ENCODE data around the gene DLGAP1.

The DLGAP1 gene

DNA sequence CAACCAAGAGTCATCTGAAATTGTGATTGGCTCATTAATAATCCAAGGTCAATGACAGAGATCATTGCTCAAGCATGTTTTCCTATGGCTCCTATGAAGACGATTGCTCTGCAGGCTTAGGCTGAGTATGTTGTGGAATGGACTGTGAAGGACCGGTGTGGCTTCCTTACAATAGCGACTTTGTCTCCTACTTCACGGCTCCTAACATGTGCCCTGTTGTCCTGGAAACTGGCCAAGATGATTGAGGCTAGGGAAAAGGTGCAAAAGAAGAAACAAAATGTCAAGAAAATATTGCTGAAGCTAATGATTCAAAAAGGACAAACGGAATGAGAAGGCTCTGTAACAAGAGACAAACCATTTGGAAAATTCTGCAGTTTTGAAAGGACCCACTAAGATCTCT, 24.3 kb downstream of the DLGAP1 start:
- ChIA-PET CTCF (no interaction called here), POLR2A (no interaction called here)
- DNase-seq (ENCODE audit: extremely low spot score) = no peak
- TF ChIP-seq FOXA1 (IDR thresholded peaks at IDR 0.05) (no peak), L3MBTL2 (conservative IDR thresholded peaks at IDR 0.05) (no peak), CTBP1 (IDR thresholded peaks at IDR 0.05; ENCODE audit: borderline replicate concordance) (no peak), SP1 (IDR thresholded peaks at IDR 0.05) (no peak), LEF1 (IDR thresholded peaks at IDR 0.05; ENCODE audit: borderline replicate concordance) (no peak), ZNF384 (IDR thresholded peaks at IDR 0.05) (no peak), HDGF (IDR thresholded peaks at IDR 0.05; ENCODE audit: borderline replicate concordance) (no peak), ARNT (IDR thresholded peaks at IDR 0.05) (no peak), FOXK2 (IDR thresholded peaks at IDR 0.05) (no peak), TARDBP (IDR thresholded peaks at IDR 0.05) (no peak), BHLHE40 (IDR thresholded peaks at IDR 0.05; ENCODE audit: borderline replicate concordance) (no peak), PKNOX1 (IDR thresholded peaks at IDR 0.05) (no peak), FOXM1 (IDR thresholded peaks at IDR 0.05; ENCODE audit: borderline replicate concordance) (no peak), NFRKB (IDR thresholded peaks at IDR 0.05) (no peak), SUZ12 (IDR thresholded peaks at IDR 0.05) (no peak), ELF4 (IDR thresholded peaks at IDR 0.05) (no peak)

DNA sequence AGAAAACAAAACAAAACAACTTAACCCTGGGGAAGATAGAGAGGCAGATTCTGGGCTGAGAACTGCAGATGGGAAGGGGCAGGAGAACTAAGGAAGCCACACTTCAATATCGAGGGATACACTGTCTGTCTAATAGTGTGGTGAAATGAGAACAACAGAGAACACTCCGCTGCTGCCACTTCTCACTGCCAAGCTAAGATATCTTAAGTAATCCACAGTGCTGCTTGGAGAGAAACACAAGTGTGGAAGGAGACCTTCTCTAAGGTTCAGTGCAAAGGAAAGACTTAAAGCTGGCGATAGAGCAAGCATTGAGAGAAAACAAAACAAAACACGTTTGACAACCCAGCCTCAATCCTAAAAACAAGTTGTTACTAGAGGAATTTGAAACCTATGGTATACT, 37.4 kb downstream of the DLGAP1 start:
- TF ChIP-seq SP1 (IDR thresholded peaks at IDR 0.05) (no peak), BHLHE40 (IDR thresholded peaks at IDR 0.05; ENCODE audit: borderline replicate concordance) (no peak), ARNT (IDR thresholded peaks at IDR 0.05) (no peak), TARDBP (IDR thresholded peaks at IDR 0.05) (no peak), LEF1 (IDR thresholded peaks at IDR 0.05; ENCODE audit: borderline replicate concordance) (no peak), ZNF384 (IDR thresholded peaks at IDR 0.05) (no peak), NFRKB (IDR thresholded peaks at IDR 0.05) (no peak), FOXM1 (IDR thresholded peaks at IDR 0.05; ENCODE audit: borderline replicate concordance) (no peak), L3MBTL2 (conservative IDR thresholded peaks at IDR 0.05) (no peak)
- no peak for DNase-seq (ENCODE audit: extremely low spot score)
- CTCF ChIA-PET = no interaction called here
- POLR2A ChIA-PET = no interaction called here

DNA sequence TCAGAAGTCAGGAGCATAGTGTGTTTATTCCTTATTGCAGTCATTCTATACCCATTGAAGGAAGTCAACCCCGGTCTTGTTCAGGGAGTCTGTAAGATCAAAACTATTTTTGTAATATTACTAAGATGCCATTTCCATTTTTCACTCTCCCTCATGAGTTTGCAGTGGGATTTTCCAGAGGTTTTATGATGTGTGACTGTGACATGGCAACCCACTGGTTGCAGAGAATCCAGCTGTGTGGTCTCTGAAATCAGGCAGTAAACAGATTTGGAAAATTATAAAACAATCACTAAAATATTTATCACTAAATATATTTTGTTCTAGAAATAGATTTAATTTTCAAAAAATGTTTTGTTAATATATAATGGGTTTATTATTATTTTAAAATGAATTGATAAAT, 38.1 kb downstream of the DLGAP1 start:
- TF ChIP-seq LEF1 (IDR thresholded peaks at IDR 0.05; ENCODE audit: borderline replicate concordance) (no peak), CTBP1 (IDR thresholded peaks at IDR 0.05; ENCODE audit: borderline replicate concordance) (no peak), FOXA1 (IDR thresholded peaks at IDR 0.05) (no peak), SP1 (IDR thresholded peaks at IDR 0.05) (no peak), FOXM1 (IDR thresholded peaks at IDR 0.05; ENCODE audit: borderline replicate concordance) (no peak), SUZ12 (IDR thresholded peaks at IDR 0.05) (no peak), ELF4 (IDR thresholded peaks at IDR 0.05) (no peak), HDGF (IDR thresholded peaks at IDR 0.05; ENCODE audit: borderline replicate concordance) (no peak), PKNOX1 (IDR thresholded peaks at IDR 0.05) (no peak), TARDBP (IDR thresholded peaks at IDR 0.05) (no peak), ARNT (IDR thresholded peaks at IDR 0.05) (no peak), FOXK2 (IDR thresholded peaks at IDR 0.05) (no peak), NFRKB (IDR thresholded peaks at IDR 0.05) (no peak), ZNF384 (IDR thresholded peaks at IDR 0.05) (no peak), L3MBTL2 (conservative IDR thresholded peaks at IDR 0.05) (no peak), BHLHE40 (IDR thresholded peaks at IDR 0.05; ENCODE audit: borderline replicate concordance) (no peak)
- DNase-seq (ENCODE audit: extremely low spot score) = no peak
- ChIA-PET CTCF (no interaction called here), POLR2A (no interaction called here)

DNA sequence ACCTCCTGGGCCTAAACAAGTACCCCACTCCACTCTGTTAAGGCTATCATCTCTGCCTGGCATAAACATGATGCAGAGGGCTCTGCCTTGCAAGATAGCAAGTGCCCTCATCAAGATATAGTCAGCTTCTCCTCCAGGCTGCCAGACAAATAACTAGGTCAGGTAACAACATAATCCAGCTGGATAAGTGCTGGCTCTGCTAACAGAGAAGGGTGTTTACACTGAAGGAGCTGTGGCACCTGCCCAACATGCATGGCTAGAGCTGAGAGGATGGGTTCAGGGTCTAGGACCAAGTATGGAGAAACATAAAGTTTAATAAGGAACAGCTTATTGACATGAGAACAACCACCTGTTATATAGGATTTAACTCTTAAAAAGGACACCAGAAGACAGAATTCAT, 42.8 kb downstream of the DLGAP1 start:
- TF ChIP-seq L3MBTL2 (conservative IDR thresholded peaks at IDR 0.05) (no peak), HDGF (IDR thresholded peaks at IDR 0.05; ENCODE audit: borderline replicate concordance) (no peak), FOXA1 (IDR thresholded peaks at IDR 0.05) (no peak), CTBP1 (IDR thresholded peaks at IDR 0.05; ENCODE audit: borderline replicate concordance) (no peak), TARDBP (IDR thresholded peaks at IDR 0.05) (no peak), NFRKB (IDR thresholded peaks at IDR 0.05) (no peak), ARNT (IDR thresholded peaks at IDR 0.05) (no peak), SUZ12 (IDR thresholded peaks at IDR 0.05) (no peak)
- no peak for DNase-seq (ENCODE audit: extremely low spot score)
- CTCF ChIA-PET = no interaction called here
- POLR2A ChIA-PET = no interaction called here

GRCh38 chr18:4406856-4407255, 48.3 kb downstream of the DLGAP1 start:
- no peak for DNase-seq (ENCODE audit: extremely low spot score)
- CTCF ChIA-PET = no interaction called here
- POLR2A ChIA-PET = no interaction called here
- TF ChIP-seq L3MBTL2 (conservative IDR thresholded peaks at IDR 0.05) (no peak), ELF4 (IDR thresholded peaks at IDR 0.05) (no peak), FOXM1 (IDR thresholded peaks at IDR 0.05; ENCODE audit: borderline replicate concordance) (no peak), ARNT (IDR thresholded peaks at IDR 0.05) (no peak), FOXK2 (IDR thresholded peaks at IDR 0.05) (no peak), PKNOX1 (IDR thresholded peaks at IDR 0.05) (no peak), BHLHE40 (IDR thresholded peaks at IDR 0.05; ENCODE audit: borderline replicate concordance) (no peak), HDGF (IDR thresholded peaks at IDR 0.05; ENCODE audit: borderline replicate concordance) (no peak), ZNF384 (IDR thresholded peaks at IDR 0.05) (no peak), NFRKB (IDR thresholded peaks at IDR 0.05) (no peak), CTBP1 (IDR thresholded peaks at IDR 0.05; ENCODE audit: borderline replicate concordance) (no peak), SUZ12 (IDR thresholded peaks at IDR 0.05) (no peak), LEF1 (IDR thresholded peaks at IDR 0.05; ENCODE audit: borderline replicate concordance) (no peak), SP1 (IDR thresholded peaks at IDR 0.05) (no peak)

- no peak for DNase-seq (ENCODE audit: extremely low spot score)
- ChIA-PET POLR2A (no interaction called here), CTCF (no interaction called here)
- TF ChIP-seq CTBP1 (IDR thresholded peaks at IDR 0.05; ENCODE audit: borderline replicate concordance) = no peak
- no peak for TF ChIP-seq LEF1 (IDR thresholded peaks at IDR 0.05; ENCODE audit: borderline replicate concordance)
- TF ChIP-seq FOXK2 (IDR thresholded peaks at IDR 0.05) = no peak
- TF ChIP-seq L3MBTL2 (conservative IDR thresholded peaks at IDR 0.05) = no peak
- no peak for TF ChIP-seq SP1 (IDR thresholded peaks at IDR 0.05)
- no peak for TF ChIP-seq BHLHE40 (IDR thresholded peaks at IDR 0.05; ENCODE audit: borderline replicate concordance)
- no peak for TF ChIP-seq NFRKB (IDR thresholded peaks at IDR 0.05)
- no peak for TF ChIP-seq FOXM1 (IDR thresholded peaks at IDR 0.05; ENCODE audit: borderline replicate concordance)
- no peak for TF ChIP-seq ZNF384 (IDR thresholded peaks at IDR 0.05)
- TF ChIP-seq ARNT (IDR thresholded peaks at IDR 0.05) = no peak
- TF ChIP-seq SUZ12 (IDR thresholded peaks at IDR 0.05) = no peak
- no peak for TF ChIP-seq PKNOX1 (IDR thresholded peaks at IDR 0.05)
- TF ChIP-seq ELF4 (IDR thresholded peaks at IDR 0.05) = no peak
- no peak for TF ChIP-seq TARDBP (IDR thresholded peaks at IDR 0.05)
- TF ChIP-seq FOXA1 (IDR thresholded peaks at IDR 0.05) = no peak
- no peak for TF ChIP-seq HDGF (IDR thresholded peaks at IDR 0.05; ENCODE audit: borderline replicate concordance)
Observed at GRCh38 chr18:4405965-4406364, 49.1 kb downstream of the DLGAP1 start.
